NCI-H1436 (cell line): Measurements from ENCODE around the gene RAB3IL1.

Experiments
- DNase-seq: peaks from one replicate; lab custom pipeline; 2025; lab: John Stamatoyannopoulos, UW

The RAB3IL1 gene

GRCh38 chr11:61918938-61919704 lies 1.8 kb upstream of the RAB3IL1 start:
- DNase-seq: no peak

GRCh38 chr11:61918251-61918937 lies 1.0 kb upstream of the RAB3IL1 start:
- DNase-seq: no peak

GRCh38 chr11:61916737-61917333 lies 531 bp downstream of the RAB3IL1 start:
- DNase-seq: no peak

- no peak for DNase-seq
Observed at GRCh38 chr11:61914471-61915171, 2.7 kb downstream of the RAB3IL1 start.

GRCh38 chr11:61913699-61914395 lies 3.5 kb downstream of the RAB3IL1 start:
- DNase-seq: no peak

- DNase-seq: no peak
Observed at GRCh38 chr11:61912991-61913698, 4.2 kb downstream of the RAB3IL1 start.

- no peak for DNase-seq
Observed at GRCh38 chr11:61912530-61912898, 4.9 kb downstream of the RAB3IL1 start.

GRCh38 chr11:61911701-61912529 lies 5.5 kb downstream of the RAB3IL1 start:
- no peak for DNase-seq

GRCh38 chr11:61911128-61911700 lies 6.2 kb downstream of the RAB3IL1 start:
- no peak for DNase-seq

- no peak for DNase-seq
Observed at GRCh38 chr11:61910187-61911127, 6.9 kb downstream of the RAB3IL1 start.

GRCh38 chr11:61908730-61909316 lies 8.5 kb downstream of the RAB3IL1 start:
- DNase-seq: no peak

- no peak for DNase-seq
Observed at GRCh38 chr11:61907871-61908729, 9.3 kb downstream of the RAB3IL1 start.

GRCh38 chr11:61907282-61907681 lies 10.1 kb downstream of the RAB3IL1 start:
- no peak for DNase-seq

GRCh38 chr11:61906522-61906909 lies 10.8 kb downstream of the RAB3IL1 start:
- DNase-seq: no peak

- DNase-seq: no peak
Observed at GRCh38 chr11:61905801-61906521, 11.4 kb downstream of the RAB3IL1 start.

- no peak for DNase-seq
Observed at GRCh38 chr11:61905067-61905696, 12.2 kb downstream of the RAB3IL1 start.
